HG03039 (cell line): ENCODE measurements around the gene DGKZ.

Source experiments
- ATAC-seq: cut with Tn5 transposase; IDR thresholded peaks from one replicate; pipeline ENCODE4 v1.9.1; 2021; ENCODE audit warnings: mild to moderate bottlenecking, moderate library complexity; ENCODE audit not compliant: unreplicated experiment

The DGKZ gene

GRCh38 chr11:46322759-46323158, 24.5 kb upstream of the DGKZ start:
- no peak for ATAC-seq

- no peak for ATAC-seq
Measured at GRCh38 chr11:46326813-46327416, 20.3 kb upstream of the DGKZ start.

- no peak for ATAC-seq
Measured at GRCh38 chr11:46327829-46328228, 19.4 kb upstream of the DGKZ start.

GRCh38 chr11:46330154-46330553, 17.1 kb upstream of the DGKZ start:
- ATAC-seq = no peak

GRCh38 chr11:46330563-46331281, 16.5 kb upstream of the DGKZ start:
- ATAC-seq = no peak

- no peak for ATAC-seq
Measured at GRCh38 chr11:46331282-46331984, 15.8 kb upstream of the DGKZ start.

GRCh38 chr11:46332093-46332567, 15.1 kb upstream of the DGKZ start:
- no peak for ATAC-seq

GRCh38 chr11:46332568-46333393, 14.5 kb upstream of the DGKZ start:
- ATAC-seq = no peak

GRCh38 chr11:46333394-46333947, 13.8 kb upstream of the DGKZ start:
- no peak for ATAC-seq

- ATAC-seq = no peak
Measured at GRCh38 chr11:46334211-46334610, 13.1 kb upstream of the DGKZ start.

GRCh38 chr11:46335271-46335670, 12.0 kb upstream of the DGKZ start:
- ATAC-seq = no peak

GRCh38 chr11:46335890-46336562, 11.2 kb upstream of the DGKZ start:
- ATAC-seq = no peak

- no peak for ATAC-seq
Measured at GRCh38 chr11:46336563-46337180, 10.6 kb upstream of the DGKZ start.

GRCh38 chr11:46337626-46338345, 9.5 kb upstream of the DGKZ start:
- ATAC-seq = no peak

GRCh38 chr11:46338636-46338987, 8.7 kb upstream of the DGKZ start:
- ATAC-seq = no peak

- ATAC-seq = no peak
Measured at GRCh38 chr11:46338988-46339666, 8.1 kb upstream of the DGKZ start.

- no peak for ATAC-seq
Measured at GRCh38 chr11:46339816-46340215, 7.4 kb upstream of the DGKZ start.

GRCh38 chr11:46341454-46341853, 5.8 kb upstream of the DGKZ start:
- no peak for ATAC-seq

GRCh38 chr11:46342239-46342638, 5.0 kb upstream of the DGKZ start:
- no peak for ATAC-seq
